Testis (tissue), 3 donors: ENCODE measurements around the gene ATG5. TPM values are rescaled to one million over a fixed set of nuclear protein-coding genes. Genes with fewer than 3 reads are reported as not detected.

Experiments used
- DNase-seq: peaks from one replicate; pipeline ENCODE4 v3.0.0-alpha.2; 2019
- H3K27ac ChIP-seq, 2 donors: fragments of 200-600 bp; sonication (generic); one replicate each; pipeline ENCODE4 v1.5.1; 2019
- H3K27me3 ChIP-seq: fragments of 200-600 bp; sonication (generic); one replicate; pipeline ENCODE4 v1.5.1; 2019
- H3K36me3 ChIP-seq: fragments of 200-600 bp; sonication (generic); one replicate; pipeline ENCODE4 v1.5.1; 2017; ENCODE audit warnings: low read depth; ENCODE audit errors: missing control alignments
- H3K4me1 ChIP-seq: fragments of 200-600 bp; sonication (generic); one replicate; pipeline ENCODE4 v1.5.1; 2019
- H3K4me3 ChIP-seq, 2 donors: fragments of 200-600 bp; sonication (generic); one replicate each; pipeline ENCODE4 v1.5.1; 2017 to 2019
- H3K9me3 ChIP-seq: fragments of 200-600 bp; sonication (generic); one replicate; pipeline ENCODE4 v1.5.1; 2017
- CTCF ChIP-seq, 3 experiments: fragments of 450-650 bp in 2 of 3; fragments of 200-600 bp in 1 of 3; sonication (generic) in 1 of 3; IDR thresholded peaks; one replicate each; pipeline ENCODE4 v1.5.1; 2016 to 2019; ENCODE audit warnings: antibody characterized with exemption in 3 of 3, mild to moderate bottlenecking in 2 of 3, moderate library complexity in 1 of 3
- POLR2A ChIP-seq: fragments of 450-650 bp; IDR thresholded peaks from one replicate; pipeline ENCODE4 v1.6.1; 2017; ENCODE audit warnings: antibody characterized with exemption, mild to moderate bottlenecking, moderate library complexity
- WGBS, 2 donors: methylation state at CpG; one replicate each; pipeline ENCODE4 v1.1.5; 2018; 5-methylcytosine and 5-hydroxymethylcytosine counted together
- intact Hi-C: fragments of 100-400 bp; cut with DNase I; formaldehyde crosslinking; loops from one replicate; pipeline ENCODE4 v1.15.1; 2023; ENCODE audit warnings: low total_unique reads
- polyA plus RNA-seq: library from polyadenylated mRNA; stranded (reverse); fragments of 350-450 nt; fragmentation: Illumina TruSeq; extraction: RNeasy Lipid Tissue Mini Kit (QIAGEN cat#74804); gene quantifications from one replicate; pipeline ENCODE4 v1.2.3, GENCODE V29; 2014; ENCODE audit warnings: low read depth, low replicate concordance; ENCODE audit not compliant: insufficient read depth
- total RNA-seq, 2 donors: library from RNA; depleted of rRNA; stranded (reverse); fragments of >200 nt; gene quantifications; one replicate each; pipeline ENCODE4 v1.2.3, GENCODE V29; 2016

ATG5 gene
- total and polyA plus RNA-seq, 3 donors from 2014 or later, result 21.5 to 34.9 (median 27.6) TPM

DNA sequence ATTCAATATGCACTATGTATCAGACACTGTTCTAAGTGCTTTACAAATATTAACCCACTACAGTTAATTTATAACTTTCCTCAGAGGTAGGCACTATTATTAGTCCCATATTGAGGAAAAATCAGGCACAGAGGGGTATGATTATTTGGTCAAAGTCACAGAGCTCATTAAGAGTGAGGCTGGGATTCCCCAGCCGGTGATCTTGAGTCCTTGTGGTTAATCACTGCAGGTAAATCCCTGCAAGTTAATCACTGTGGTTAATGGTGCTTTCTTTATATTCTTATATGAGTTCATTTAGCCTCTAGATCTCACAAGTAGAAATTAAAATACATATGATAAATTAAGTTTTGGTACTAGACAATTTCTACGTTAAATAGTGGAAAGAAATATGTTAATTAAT lies 44.2 kb upstream of the ATG5 start:
- H3K27me3 ChIP-seq, result no peaks in the 10 kb centered on the region
- 78 to 83% methylated on average over 2 of the region's 2 CpGs for WGBS, 2 donors
- no peak for DNase-seq
- no peaks in the 10 kb centered on the region for H3K4me1 ChIP-seq
- H3K27ac ChIP-seq, result no peak overlapping the region
- H3K4me3 ChIP-seq, result no peak overlapping the region
- TF ChIP-seq POLR2A, result no peak
- H3K36me3 ChIP-seq, result no peaks in the 10 kb centered on the region
- no peaks in the 10 kb centered on the region for H3K9me3 ChIP-seq
- intact Hi-C loops, result no loop called here

DNA sequence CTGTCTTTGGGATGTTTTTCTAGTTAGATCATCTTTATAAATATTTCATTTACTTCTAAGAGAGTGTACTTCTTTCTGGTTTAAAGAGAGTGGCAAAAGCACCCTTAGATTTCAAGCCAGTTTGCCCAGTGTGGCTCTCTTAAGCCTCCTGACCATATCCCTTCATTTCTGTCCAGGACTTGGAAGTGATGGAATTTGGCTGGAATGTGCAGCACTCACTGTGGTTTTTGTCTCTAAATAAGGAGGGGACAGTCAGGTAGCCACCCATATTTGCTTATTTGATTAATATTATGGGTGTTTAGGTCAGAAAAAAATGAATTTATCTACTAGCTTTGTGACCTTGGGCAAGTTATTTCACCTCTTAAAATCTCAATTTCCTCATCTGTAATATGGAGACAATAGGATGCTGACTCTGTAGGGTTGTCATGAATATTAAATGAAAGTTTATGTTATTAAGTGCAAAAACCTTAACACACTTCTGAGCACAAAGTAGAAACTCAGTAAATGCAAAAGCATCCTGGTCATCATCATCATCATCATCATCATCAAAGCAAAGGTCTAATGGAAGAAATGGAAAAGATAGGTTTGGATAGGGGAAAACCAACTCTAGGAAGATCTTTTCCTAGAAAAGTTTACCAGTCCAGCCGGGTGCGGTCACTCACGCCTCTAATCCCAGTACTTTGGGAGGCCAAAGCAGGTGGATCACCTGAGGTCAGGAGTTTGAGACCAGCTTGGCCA lies 38.0 kb upstream of the ATG5 start:
- intact Hi-C loops, result no loop called here
- 81 to 92% methylated on average over 3 of the region's 3 CpGs for WGBS, 2 donors
- Histone ChIP-seq H3K36me3 (no peaks in the 10 kb centered on the region), H3K9me3 (no peaks in the 10 kb centered on the region), H3K4me3 (no peak overlapping the region), H3K27me3 (no peaks in the 10 kb centered on the region), H3K27ac (no peak overlapping the region), H3K4me1 (no peaks in the 10 kb centered on the region)
- no peak for DNase-seq
- TF ChIP-seq CTCF (IDR thresholded peaks at IDR 0.05) (no peak), POLR2A (no peak)

DNA sequence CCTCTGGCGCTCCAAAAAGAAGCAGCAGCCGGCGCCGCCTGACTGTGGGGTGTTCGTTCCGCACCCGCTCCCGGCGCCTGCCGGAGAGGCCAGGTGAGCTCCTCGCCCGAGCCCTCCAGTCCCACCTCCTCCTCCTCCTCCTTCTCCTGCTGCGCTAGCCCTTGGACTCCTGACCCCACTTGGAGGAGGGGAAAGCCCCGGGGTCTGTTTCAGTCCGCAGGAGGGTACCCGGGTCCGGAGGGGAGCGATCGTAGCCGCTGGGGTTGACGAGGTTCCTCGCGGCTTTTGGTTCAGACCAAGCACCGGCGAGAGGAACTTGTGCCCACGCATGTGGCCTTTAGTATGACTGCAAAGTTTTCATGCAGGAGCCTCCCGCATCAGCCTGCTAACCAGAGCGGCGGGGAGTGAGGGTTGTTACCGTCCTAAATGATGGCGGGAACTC lies 35.5 kb upstream of the ATG5 start:
- intact Hi-C loops, result no loop called here

DNA sequence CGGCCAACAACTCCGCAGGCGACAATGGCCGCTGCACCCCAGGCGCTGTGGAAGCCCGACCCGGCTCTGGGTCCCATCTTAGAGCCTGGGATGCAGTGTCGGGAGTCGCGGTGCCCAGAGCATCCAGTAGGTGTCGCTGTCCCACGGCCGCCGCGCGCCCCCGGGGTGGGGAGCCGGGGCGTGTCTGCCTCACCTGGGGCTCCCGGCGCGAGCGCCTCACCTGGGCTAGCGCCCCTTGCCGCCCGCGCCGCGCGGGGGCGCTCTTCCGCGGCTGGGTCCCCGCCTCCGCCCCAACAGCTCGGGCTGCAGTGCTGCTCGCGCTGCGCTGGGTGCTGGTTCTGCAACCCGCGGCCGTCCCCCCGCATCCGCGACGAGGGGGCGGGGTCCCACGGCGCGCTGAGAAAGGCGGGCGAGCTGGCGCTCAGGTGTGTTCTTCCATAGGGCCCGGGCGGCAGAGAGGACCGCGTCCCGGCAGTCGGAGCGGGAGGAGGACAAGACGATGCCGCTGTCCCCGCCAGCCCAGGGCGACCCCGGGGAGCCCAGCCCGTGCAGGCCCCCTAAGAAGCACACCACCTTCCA lies 34.9 kb upstream of the ATG5 start, which contains the start of gene CRYBG1:
Gene CRYBG1 (plus strand): TSS at position 308 of the 579 bp plus-strand sequence. CDS start 192 bp downstream, at position 500.
- intact Hi-C loops, result no loop called here
- Histone ChIP-seq H3K36me3 (no peaks in the 10 kb centered on the region), H3K27ac (no peak within 1 kb of the TSS), H3K4me3 (peak within 1 kb of the TSS; percentile 43 to 47), H3K4me1 (no peaks in the 10 kb centered on the region), H3K9me3 (no peaks in the 10 kb centered on the region), H3K27me3 (no peaks in the 10 kb centered on the region)
- whole genome bisulfite sequencing, 2 donors, result 1% methylated on average over 38 of the region's 66 CpGs; no CpG with 5 or more reads in 1 of the 2 donors
- DNase-seq, result peak; percentile 76
- peak in 2 of 3 experiments; percentile 70 to 86 for TF ChIP-seq CTCF (IDR thresholded peaks at IDR 0.05)
- no peak for TF ChIP-seq POLR2A

More for the DNA sequence above, 35.5 kb upstream of the ATG5 start:
- H3K27ac ChIP-seq, result no peak overlapping the region
- WGBS, 2 donors, result 2 to 3% methylated on average over 20 to 31 of the region's 31 CpGs
- peak overlapping the region; percentile 43 to 47 for H3K4me3 ChIP-seq
- no peaks in the 10 kb centered on the region for H3K27me3 ChIP-seq
- H3K36me3 ChIP-seq, result no peaks in the 10 kb centered on the region
- DNase-seq, result no peak
- H3K9me3 ChIP-seq, result no peaks in the 10 kb centered on the region
- no peaks in the 10 kb centered on the region for H3K4me1 ChIP-seq
- TF ChIP-seq CTCF (IDR thresholded peaks at IDR 0.05) (no peak), POLR2A (no peak)

DNA sequence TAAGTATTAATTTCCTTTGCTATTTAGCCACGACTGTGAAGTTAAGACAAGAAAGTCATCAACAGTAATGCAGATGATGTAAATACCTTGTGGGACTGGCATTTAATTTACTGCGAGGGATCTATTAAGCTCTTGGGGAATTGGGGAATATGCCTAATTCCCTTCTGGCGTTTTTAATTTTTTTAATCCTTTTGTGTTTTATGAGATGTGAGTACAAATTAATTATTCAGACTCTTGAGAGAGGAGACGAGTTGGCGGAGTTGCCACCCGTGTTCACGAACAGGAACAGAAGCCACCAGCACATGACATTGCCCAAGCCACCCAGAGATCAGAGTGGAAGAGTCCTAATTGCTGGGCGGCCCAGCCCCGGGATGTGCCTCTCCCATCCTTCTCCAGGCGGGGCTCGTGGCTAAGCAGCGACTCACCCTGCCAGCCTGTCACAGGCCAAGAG lies 34.4 kb upstream of the ATG5 start:
- DNase-seq, result no peak
- Histone ChIP-seq H3K4me3 (peak overlapping the region; percentile 43 to 47), H3K27me3 (no peaks in the 10 kb centered on the region), H3K27ac (no peak overlapping the region), H3K4me1 (no peaks in the 10 kb centered on the region), H3K9me3 (no peaks in the 10 kb centered on the region), H3K36me3 (no peaks in the 10 kb centered on the region)
- intact Hi-C loops, result no loop called here
- 20 to 36% methylated on average over 9 to 12 of the region's 12 CpGs for WGBS, 2 donors
- TF ChIP-seq POLR2A (no peak), CTCF (IDR thresholded peaks at IDR 0.05) (no peak)
